ENCODE results near the gene BBS2.

GRCh38 chr16:56530872-56531271 lies 11.0 kb upstream of the BBS2 start:
- TF ChIP-seq TAF1 (IDR thresholded peaks at IDR 0.05; ENCODE audit: borderline replicate concordance, insufficient read depth, low read length): no peak
- no peak for TF ChIP-seq FOXP2 (optimal IDR thresholded peaks at IDR 0.05; ENCODE audit: borderline replicate concordance, extremely low read depth, extremely low read length, insufficient read depth)
- TF ChIP-seq REST (IDR thresholded peaks at IDR 0.05; ENCODE audit: insufficient read depth in 1 of 2, low read depth in 2 of 2, low read length in 2 of 2): no peak
- TF ChIP-seq POLR2AphosphoS5 (IDR thresholded peaks at IDR 0.05; ENCODE audit: low read depth, low read length): no peak
- no peak for TF ChIP-seq SIN3A (IDR thresholded peaks at IDR 0.05; ENCODE audit: borderline replicate concordance, insufficient read depth, low read length)
